Anterior cingulate cortex (tissue), 58 donors: ENCODE data around the gene AKR1C3.
"Not testable (repeated sequence)": the region's sequence is repeated elsewhere in the genome, so short reads cannot be mapped to it uniquely, and the experiment has no call there.

Experiments used
- DNase-seq, 58 donors: peaks; one replicate each; lab custom pipeline; 2025; lab: John Stamatoyannopoulos, UW

Gene AKR1C3

GRCh38 chr10:5125315-5126044 lies 31.3 kb downstream of the AKR1C3 start:
- no peak for DNase-seq

- no peak for DNase-seq
Observed at GRCh38 chr10:5135581-5135980, 41.4 kb downstream of the AKR1C3 start.

- DNase-seq, result no peak
Observed at GRCh38 chr10:5136468-5137087, 42.4 kb downstream of the AKR1C3 start.

GRCh38 chr10:5137699-5138098 lies 43.5 kb downstream of the AKR1C3 start:
- DNase-seq, result not testable (repeated sequence)

- no peak for DNase-seq
Observed at GRCh38 chr10:5142199-5142598, 48.0 kb downstream of the AKR1C3 start.

GRCh38 chr10:5143137-5143536 lies 48.9 kb downstream of the AKR1C3 start:
- no peak for DNase-seq

GRCh38 chr10:5146920-5147254 lies 52.7 kb downstream of the AKR1C3 start:
- DNase-seq, result no peak

GRCh38 chr10:5147255-5147980 lies 53.2 kb downstream of the AKR1C3 start:
- DNase-seq, result no peak

GRCh38 chr10:5147981-5148677 lies 53.9 kb downstream of the AKR1C3 start:
- no peak for DNase-seq

GRCh38 chr10:5148678-5149032 lies 54.4 kb downstream of the AKR1C3 start:
- DNase-seq, result no peak

- no peak for DNase-seq
Observed at GRCh38 chr10:5151076-5151475, 56.9 kb downstream of the AKR1C3 start.

GRCh38 chr10:5155951-5156350 lies 61.7 kb downstream of the AKR1C3 start:
- no peak for DNase-seq
